DOHH2 (cell line): Measurements from ENCODE around the gene TCEAL9.

ENCODE experiments used
- EZH2phosphoT487 ChIP-seq: fragments of 200-600 bp; sonication (generic); IDR thresholded peaks from 2 replicates; pipeline ENCODE4 v1.6.1; 2017; ENCODE audit warnings: borderline replicate concordance, mild to moderate bottlenecking, antibody characterized with exemption, low read length, moderate library complexity, mixed read lengths
- TF ChIP-seq, protein P1 (sequence below): fragments of 200-600 bp; sonication (generic); IDR thresholded peaks from one replicate; pipeline ENCODE4 v1.5.1; 2014; ENCODE audit warnings: antibody characterized with exemption, mild to moderate bottlenecking, low read depth, low read length; ENCODE audit not compliant: poor library complexity, severe bottlenecking

DNA sequence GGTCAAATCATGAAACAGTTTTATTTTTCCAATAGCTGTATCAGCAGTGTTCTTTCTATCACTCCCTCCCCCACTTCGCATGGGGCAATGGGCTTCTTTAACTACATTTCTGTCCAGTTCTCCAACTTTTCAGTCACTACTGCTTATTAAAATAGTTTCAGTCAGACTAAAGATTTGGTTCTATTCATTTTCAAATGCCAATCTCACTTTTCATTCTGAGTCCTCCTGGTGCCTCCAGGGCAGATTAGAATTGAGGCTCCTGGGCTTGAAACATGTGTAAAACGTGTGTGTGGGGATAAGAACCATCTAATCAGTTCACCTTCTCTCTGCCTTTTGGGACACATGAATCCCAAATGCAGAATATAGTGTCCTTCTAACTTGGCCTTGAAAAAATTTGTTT, 16.6 kb downstream of the TCEAL9 start:
- TF ChIP-seq, protein P1, sequence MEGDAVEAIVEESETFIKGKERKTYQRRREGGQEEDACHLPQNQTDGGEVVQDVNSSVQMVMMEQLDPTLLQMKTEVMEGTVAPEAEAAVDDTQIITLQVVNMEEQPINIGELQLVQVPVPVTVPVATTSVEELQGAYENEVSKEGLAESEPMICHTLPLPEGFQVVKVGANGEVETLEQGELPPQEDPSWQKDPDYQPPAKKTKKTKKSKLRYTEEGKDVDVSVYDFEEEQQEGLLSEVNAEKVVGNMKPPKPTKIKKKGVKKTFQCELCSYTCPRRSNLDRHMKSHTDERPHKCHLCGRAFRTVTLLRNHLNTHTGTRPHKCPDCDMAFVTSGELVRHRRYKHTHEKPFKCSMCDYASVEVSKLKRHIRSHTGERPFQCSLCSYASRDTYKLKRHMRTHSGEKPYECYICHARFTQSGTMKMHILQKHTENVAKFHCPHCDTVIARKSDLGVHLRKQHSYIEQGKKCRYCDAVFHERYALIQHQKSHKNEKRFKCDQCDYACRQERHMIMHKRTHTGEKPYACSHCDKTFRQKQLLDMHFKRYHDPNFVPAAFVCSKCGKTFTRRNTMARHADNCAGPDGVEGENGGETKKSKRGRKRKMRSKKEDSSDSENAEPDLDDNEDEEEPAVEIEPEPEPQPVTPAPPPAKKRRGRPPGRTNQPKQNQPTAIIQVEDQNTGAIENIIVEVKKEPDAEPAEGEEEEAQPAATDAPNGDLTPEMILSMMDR, result no peak
- TF ChIP-seq EZH2phosphoT487, result no peak
